WTC11 (cell line): Measurements from ENCODE around the gene APBA1. TPM values are rescaled to one million over a fixed set of nuclear protein-coding genes. Genes with fewer than 3 reads are reported as not detected.

Source experiments
- ATAC-seq: fragments of 200-7000 bp; cut with Tn5 transposase; 2 replicates; pipeline ENCODE4 v1.10.0; 2021; ENCODE audit warnings: mild to moderate bottlenecking, moderate library complexity
- CTCF ChIA-PET: fragments of 300-600 bp; sonication (Branson Sonifier 250); formaldehyde crosslinking; loops from one replicate; lab custom pipeline; 2021; ENCODE audit warnings: antibody characterized with exemption; lab: Charles Lee
- POLR2A ChIA-PET: fragments of 350-600 bp; sonication (Branson Sonifier 250); formaldehyde crosslinking; loops from one replicate; lab custom pipeline; 2021; ENCODE audit warnings: antibody characterized with exemption; lab: Charles Lee
- DNase-seq: peaks from one replicate; pipeline ENCODE4 v3.0.0; 2021; ENCODE audit warnings: low spot score
- H3K27ac Mint-ChIP-seq: 2 replicates; pipeline ENCODE4 v1.8.0; 2021; ENCODE audit warnings: mixed read lengths
- H3K27me3 Mint-ChIP-seq: 2 replicates; pipeline ENCODE4 v1.8.0; 2021; ENCODE audit warnings: low read depth, mild to moderate bottlenecking, moderate library complexity, mixed read lengths
- H3K36me3 Mint-ChIP-seq: 2 replicates; pipeline ENCODE4 v1.8.0; 2021; ENCODE audit warnings: mixed read lengths
- H3K4me1 Mint-ChIP-seq: 2 replicates; pipeline ENCODE4 v1.8.0; 2022; ENCODE audit warnings: mixed read lengths
- H3K4me3 Mint-ChIP-seq: 2 replicates; pipeline ENCODE4 v1.8.0; 2021; ENCODE audit warnings: mild to moderate bottlenecking, moderate library complexity, mixed read lengths
- H3K9me3 Mint-ChIP-seq: 2 replicates; pipeline ENCODE4 v1.8.0; 2021; ENCODE audit warnings: mixed read lengths
- CBFB ChIP-seq: sonication (generic); formaldehyde crosslinking; IDR thresholded peaks from 2 replicates; pipeline ENCODE4 v1.8.1; 2022; ENCODE audit warnings: mild to moderate bottlenecking, low read depth, missing genetic modification reagents
- CREB1 ChIP-seq: sonication (generic); formaldehyde crosslinking; IDR thresholded peaks from 2 replicates; pipeline ENCODE4 v1.8.0; 2023; ENCODE audit warnings: mild to moderate bottlenecking, missing genetic modification reagents
- ELF4 ChIP-seq: sonication (generic); formaldehyde crosslinking; IDR thresholded peaks from 2 replicates; pipeline ENCODE4 v1.8.1; 2022; ENCODE audit warnings: low read depth, mild to moderate bottlenecking, moderate library complexity, missing genetic modification reagents
- ESRRA ChIP-seq: sonication (generic); formaldehyde crosslinking; IDR thresholded peaks from 2 replicates; pipeline ENCODE4 v1.8.1; 2022; ENCODE audit warnings: mild to moderate bottlenecking, missing genetic modification reagents, borderline replicate concordance
- FOXK1 ChIP-seq: sonication (generic); formaldehyde crosslinking; IDR thresholded peaks from 2 replicates; pipeline ENCODE4 v1.8.0; 2022; ENCODE audit warnings: mild to moderate bottlenecking, moderate library complexity, missing genetic modification reagents
- JAZF1 ChIP-seq: fragments of 250-450 bp; sonication (Bioruptor Pico); IDR thresholded peaks from 2 replicates; pipeline ENCODE4 v1.9.0; 2021; ENCODE audit warnings: moderate library complexity, mild to moderate bottlenecking, inconsistent platforms
- MYBL2 ChIP-seq: sonication (generic); formaldehyde crosslinking; IDR thresholded peaks from 2 replicates; pipeline ENCODE4 v1.8.1; 2023; ENCODE audit warnings: mild to moderate bottlenecking, moderate library complexity, missing genetic modification reagents
- NFE2L1 ChIP-seq: sonication (generic); formaldehyde crosslinking; IDR thresholded peaks from 2 replicates; pipeline ENCODE4 v1.8.1; 2023; ENCODE audit warnings: missing genetic modification reagents
- NR3C1 ChIP-seq: sonication (generic); formaldehyde crosslinking; conservative IDR thresholded peaks from 2 replicates; pipeline ENCODE4 v1.8.1; 2023; ENCODE audit warnings: low read depth, mild to moderate bottlenecking, missing genetic modification reagents
- SMAD4 ChIP-seq: sonication (generic); formaldehyde crosslinking; IDR thresholded peaks from 2 replicates; pipeline ENCODE4 v1.8.0; 2022; ENCODE audit warnings: mild to moderate bottlenecking, missing genetic modification reagents
- SP1 ChIP-seq: sonication (generic); formaldehyde crosslinking; conservative IDR thresholded peaks from 2 replicates; pipeline ENCODE4 v1.8.1; 2022; ENCODE audit warnings: missing genetic modification reagents
- ZBTB21 ChIP-seq: sonication (generic); formaldehyde crosslinking; IDR thresholded peaks from 2 replicates; pipeline ENCODE4 v1.8.1; 2023; ENCODE audit warnings: mild to moderate bottlenecking, missing genetic modification reagents, borderline replicate concordance
- ZNF219 ChIP-seq: sonication (generic); formaldehyde crosslinking; IDR thresholded peaks from 2 replicates; pipeline ENCODE4 v1.8.0; 2023; ENCODE audit warnings: missing genetic modification reagents, mild to moderate bottlenecking, borderline replicate concordance
- ZNF232 ChIP-seq: sonication (generic); formaldehyde crosslinking; IDR thresholded peaks from 2 replicates; pipeline ENCODE4 v1.8.0; 2022; ENCODE audit warnings: mild to moderate bottlenecking, missing genetic modification reagents
- total RNA-seq: library from RNA; stranded (reverse); gene quantifications from 3 replicates; pipeline ENCODE4 v1.2.3, GENCODE V29; 2021
- TF ChIP-seq, protein P1 (sequence below): sonication (generic); formaldehyde crosslinking; IDR thresholded peaks from 2 replicates; pipeline ENCODE4 v1.8.0; 2022; ENCODE audit warnings: mild to moderate bottlenecking, missing genetic modification reagents
- TF ChIP-seq, protein P2 (sequence below): sonication (generic); formaldehyde crosslinking; IDR thresholded peaks from 2 replicates; pipeline ENCODE4 v1.8.1; 2023; ENCODE audit warnings: mild to moderate bottlenecking, moderate library complexity, missing genetic modification reagents
- TF ChIP-seq, protein P3 (sequence below): sonication (generic); formaldehyde crosslinking; IDR thresholded peaks from 2 replicates; pipeline ENCODE4 v1.8.0; 2023; ENCODE audit warnings: missing genetic modification reagents, mild to moderate bottlenecking, borderline replicate concordance
- TF ChIP-seq, protein P4 (sequence below): sonication (generic); formaldehyde crosslinking; IDR thresholded peaks from 2 replicates; pipeline ENCODE4 v1.8.0; 2022; ENCODE audit warnings: mild to moderate bottlenecking, missing genetic modification reagents

Gene APBA1
- total RNA-seq, 1 experiment from 2014 or later = 0.94 TPM

DNA sequence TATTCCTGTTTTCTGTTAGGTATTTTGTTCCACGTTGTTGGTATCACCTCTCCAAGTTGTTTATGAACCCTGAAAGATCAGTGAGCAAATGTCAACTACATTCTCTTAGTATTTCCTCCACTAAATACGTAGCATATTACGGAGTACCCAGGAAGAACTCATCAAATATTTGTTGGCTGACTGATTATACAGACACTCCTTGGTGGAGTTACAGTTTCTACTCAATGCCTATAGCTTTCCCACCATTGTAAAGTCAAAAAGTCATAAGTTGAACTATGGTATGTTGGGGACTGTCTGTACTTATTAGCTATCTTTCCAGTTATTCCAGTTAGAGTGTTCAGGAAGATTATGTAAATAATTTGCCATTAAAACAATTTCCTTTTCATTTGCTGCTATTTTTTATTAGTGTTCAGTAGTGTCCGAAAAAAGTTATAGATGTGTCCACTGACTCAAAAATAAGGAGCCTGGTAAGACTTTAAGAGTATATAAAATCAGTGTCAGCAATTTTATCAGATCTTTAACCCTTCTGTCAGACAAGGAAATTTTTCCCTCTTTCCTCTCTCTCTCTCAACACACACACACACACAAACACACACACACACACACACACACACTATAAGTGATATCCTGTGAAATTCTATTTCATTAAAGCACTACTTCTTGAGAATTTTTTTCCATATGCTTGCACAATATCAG, 6.8 kb upstream of the APBA1 start:
- DNase-seq = no peak
- TF ChIP-seq, protein P1, sequence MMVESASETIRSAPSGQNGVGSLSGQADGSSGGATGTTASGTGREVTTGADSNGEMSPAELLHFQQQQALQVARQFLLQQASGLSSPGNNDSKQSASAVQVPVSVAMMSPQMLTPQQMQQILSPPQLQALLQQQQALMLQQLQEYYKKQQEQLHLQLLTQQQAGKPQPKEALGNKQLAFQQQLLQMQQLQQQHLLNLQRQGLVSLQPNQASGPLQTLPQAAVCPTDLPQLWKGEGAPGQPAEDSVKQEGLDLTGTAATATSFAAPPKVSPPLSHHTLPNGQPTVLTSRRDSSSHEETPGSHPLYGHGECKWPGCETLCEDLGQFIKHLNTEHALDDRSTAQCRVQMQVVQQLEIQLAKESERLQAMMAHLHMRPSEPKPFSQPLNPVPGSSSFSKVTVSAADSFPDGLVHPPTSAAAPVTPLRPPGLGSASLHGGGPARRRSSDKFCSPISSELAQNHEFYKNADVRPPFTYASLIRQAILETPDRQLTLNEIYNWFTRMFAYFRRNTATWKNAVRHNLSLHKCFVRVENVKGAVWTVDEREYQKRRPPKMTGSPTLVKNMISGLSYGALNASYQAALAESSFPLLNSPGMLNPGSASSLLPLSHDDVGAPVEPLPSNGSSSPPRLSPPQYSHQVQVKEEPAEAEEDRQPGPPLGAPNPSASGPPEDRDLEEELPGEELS (CRISPR knock-in tag) = no peak
- TF ChIP-seq JAZF1 = no peak
- TF ChIP-seq, protein P2, sequence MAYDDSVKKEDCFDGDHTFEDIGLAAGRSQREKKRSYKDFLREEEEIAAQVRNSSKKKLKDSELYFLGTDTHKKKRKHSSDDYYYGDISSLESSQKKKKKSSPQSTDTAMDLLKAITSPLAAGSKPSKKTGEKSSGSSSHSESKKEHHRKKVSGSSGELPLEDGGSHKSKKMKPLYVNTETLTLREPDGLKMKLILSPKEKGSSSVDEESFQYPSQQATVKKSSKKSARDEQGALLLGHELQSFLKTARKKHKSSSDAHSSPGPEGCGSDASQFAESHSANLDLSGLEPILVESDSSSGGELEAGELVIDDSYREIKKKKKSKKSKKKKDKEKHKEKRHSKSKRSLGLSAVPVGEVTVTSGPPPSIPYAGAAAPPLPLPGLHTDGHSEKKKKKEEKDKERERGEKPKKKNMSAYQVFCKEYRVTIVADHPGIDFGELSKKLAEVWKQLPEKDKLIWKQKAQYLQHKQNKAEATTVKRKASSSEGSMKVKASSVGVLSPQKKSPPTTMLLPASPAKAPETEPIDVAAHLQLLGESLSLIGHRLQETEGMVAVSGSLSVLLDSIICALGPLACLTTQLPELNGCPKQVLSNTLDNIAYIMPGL (CRISPR knock-in tag) = no peak
- TF ChIP-seq CBFB = no peak
- no peak for TF ChIP-seq NFE2L1
- TF ChIP-seq, protein P3, sequence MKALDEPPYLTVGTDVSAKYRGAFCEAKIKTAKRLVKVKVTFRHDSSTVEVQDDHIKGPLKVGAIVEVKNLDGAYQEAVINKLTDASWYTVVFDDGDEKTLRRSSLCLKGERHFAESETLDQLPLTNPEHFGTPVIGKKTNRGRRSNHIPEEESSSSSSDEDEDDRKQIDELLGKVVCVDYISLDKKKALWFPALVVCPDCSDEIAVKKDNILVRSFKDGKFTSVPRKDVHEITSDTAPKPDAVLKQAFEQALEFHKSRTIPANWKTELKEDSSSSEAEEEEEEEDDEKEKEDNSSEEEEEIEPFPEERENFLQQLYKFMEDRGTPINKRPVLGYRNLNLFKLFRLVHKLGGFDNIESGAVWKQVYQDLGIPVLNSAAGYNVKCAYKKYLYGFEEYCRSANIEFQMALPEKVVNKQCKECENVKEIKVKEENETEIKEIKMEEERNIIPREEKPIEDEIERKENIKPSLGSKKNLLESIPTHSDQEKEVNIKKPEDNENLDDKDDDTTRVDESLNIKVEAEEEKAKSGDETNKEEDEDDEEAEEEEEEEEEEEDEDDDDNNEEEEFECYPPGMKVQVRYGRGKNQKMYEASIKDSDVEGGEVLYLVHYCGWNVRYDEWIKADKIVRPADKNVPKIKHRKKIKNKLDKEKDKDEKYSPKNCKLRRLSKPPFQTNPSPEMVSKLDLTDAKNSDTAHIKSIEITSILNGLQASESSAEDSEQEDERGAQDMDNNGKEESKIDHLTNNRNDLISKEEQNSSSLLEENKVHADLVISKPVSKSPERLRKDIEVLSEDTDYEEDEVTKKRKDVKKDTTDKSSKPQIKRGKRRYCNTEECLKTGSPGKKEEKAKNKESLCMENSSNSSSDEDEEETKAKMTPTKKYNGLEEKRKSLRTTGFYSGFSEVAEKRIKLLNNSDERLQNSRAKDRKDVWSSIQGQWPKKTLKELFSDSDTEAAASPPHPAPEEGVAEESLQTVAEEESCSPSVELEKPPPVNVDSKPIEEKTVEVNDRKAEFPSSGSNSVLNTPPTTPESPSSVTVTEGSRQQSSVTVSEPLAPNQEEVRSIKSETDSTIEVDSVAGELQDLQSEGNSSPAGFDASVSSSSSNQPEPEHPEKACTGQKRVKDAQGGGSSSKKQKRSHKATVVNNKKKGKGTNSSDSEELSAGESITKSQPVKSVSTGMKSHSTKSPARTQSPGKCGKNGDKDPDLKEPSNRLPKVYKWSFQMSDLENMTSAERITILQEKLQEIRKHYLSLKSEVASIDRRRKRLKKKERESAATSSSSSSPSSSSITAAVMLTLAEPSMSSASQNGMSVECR (CRISPR knock-in tag) = no peak
- TF ChIP-seq FOXK1 (CRISPR knock-in tag) = no peak
- TF ChIP-seq ZNF219 = no peak
- TF ChIP-seq, protein P4, sequence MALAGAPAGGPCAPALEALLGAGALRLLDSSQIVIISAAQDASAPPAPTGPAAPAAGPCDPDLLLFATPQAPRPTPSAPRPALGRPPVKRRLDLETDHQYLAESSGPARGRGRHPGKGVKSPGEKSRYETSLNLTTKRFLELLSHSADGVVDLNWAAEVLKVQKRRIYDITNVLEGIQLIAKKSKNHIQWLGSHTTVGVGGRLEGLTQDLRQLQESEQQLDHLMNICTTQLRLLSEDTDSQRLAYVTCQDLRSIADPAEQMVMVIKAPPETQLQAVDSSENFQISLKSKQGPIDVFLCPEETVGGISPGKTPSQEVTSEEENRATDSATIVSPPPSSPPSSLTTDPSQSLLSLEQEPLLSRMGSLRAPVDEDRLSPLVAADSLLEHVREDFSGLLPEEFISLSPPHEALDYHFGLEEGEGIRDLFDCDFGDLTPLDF (CRISPR knock-in tag) = no peak
- TF ChIP-seq CREB1 (CRISPR knock-in tag) = no peak
- no peak for TF ChIP-seq ZNF232 (CRISPR knock-in tag)
- no peak for TF ChIP-seq ELF4 (CRISPR knock-in tag)
- TF ChIP-seq SP1 (CRISPR knock-in tag) = no peak
- TF ChIP-seq SMAD4 (CRISPR knock-in tag) = no peak
- TF ChIP-seq ZBTB21 (CRISPR knock-in tag) = no peak
- TF ChIP-seq NR3C1 (CRISPR knock-in tag) = no peak
- TF ChIP-seq, all 79 proteins: peak for 0
- H3K27ac Mint-ChIP-seq = no peak overlapping the region
- ATAC-seq = no peak
- CTCF ChIA-PET = no interaction called here
- no peak overlapping the region for H3K4me3 Mint-ChIP-seq
- no peaks in the 10 kb centered on the region for H3K9me3 Mint-ChIP-seq
- H3K4me1 Mint-ChIP-seq = peaks cover 6% of the 10 kb centered on the region; the same call in 1 of the 2 replicates
- no peaks in the 10 kb centered on the region for H3K36me3 Mint-ChIP-seq
- no peaks in the 10 kb centered on the region for H3K27me3 Mint-ChIP-seq
- POLR2A ChIA-PET = no interaction called here

DNA sequence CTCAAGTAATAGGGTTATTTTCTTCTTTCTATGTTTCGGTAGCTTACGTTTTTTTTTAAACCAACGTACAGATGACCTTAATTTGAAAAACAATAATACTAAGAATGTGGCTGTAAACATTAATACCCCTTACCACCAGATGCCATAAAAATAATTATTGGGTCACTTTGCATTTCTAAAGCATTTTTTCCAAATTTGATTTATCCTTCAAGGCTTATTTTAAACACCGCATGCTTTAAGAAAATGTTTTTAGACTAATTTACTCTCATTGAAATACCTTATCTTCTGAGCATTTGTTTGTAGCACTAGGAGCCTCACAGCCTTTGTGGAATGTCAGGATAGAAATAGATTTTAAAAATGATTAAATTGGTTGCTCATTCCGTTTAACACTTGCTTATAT, 5.8 kb upstream of the APBA1 start:
- Mint-ChIP-seq H3K27me3 (peaks cover 4% of the 10 kb centered on the region), H3K4me1 (peaks cover 11% of the 10 kb centered on the region; the same call in 1 of the 2 replicates), H3K9me3 (no peaks in the 10 kb centered on the region), H3K36me3 (no peaks in the 10 kb centered on the region), H3K27ac (no peak overlapping the region), H3K4me3 (no peak overlapping the region)
- ChIA-PET CTCF (interaction anchor here (0.5 kb wide), 1 partner anchor 290 kb away, joined by 4 read pairs; no protein-coding TSS in a partner anchor), POLR2A (no interaction called here)
- no peak for DNase-seq
- TF ChIP-seq ESRRA (no peak), MYBL2 (CRISPR knock-in tag) (no peak)
- no peak for ATAC-seq
